Coronary artery (tissue), 2 donors: ENCODE results near the gene FOSL2.
A peak's percentile ranks its signal among the peaks of the same experiment; 100 is the strongest.

ENCODE experiments used
- DNase-seq: peaks from one replicate; pipeline ENCODE4 v3.0.0-alpha.2; 2017; ENCODE audit warnings: low spot score
- H3K27ac ChIP-seq, 2 donors: fragments of 200-600 bp; sonication (generic); one replicate each; pipeline ENCODE4 v1.5.1; 2016 to 2019
- H3K4me3 ChIP-seq: fragments of 200-600 bp; sonication (generic); 2 replicates; pipeline ENCODE4 v1.5.1; 2016; ENCODE audit warnings: mild to moderate bottlenecking, moderate library complexity
- CTCF ChIP-seq: fragments of 200-600 bp; sonication (generic); IDR thresholded peaks from one replicate; pipeline ENCODE4 v1.5.1; 2019; ENCODE audit warnings: antibody characterized with exemption

The FOSL2 gene

GRCh38 chr2:28433935-28434599, 41.4 kb downstream of the FOSL2 start:
- no peak for DNase-seq
- Histone ChIP-seq H3K4me3 (no peak overlapping the region), H3K27ac (no peak overlapping the region)
- no peak for TF ChIP-seq CTCF

- no peak for DNase-seq
- no peak for TF ChIP-seq CTCF
- Histone ChIP-seq H3K27ac (no peak overlapping the region), H3K4me3 (no peak overlapping the region)
Observed at GRCh38 chr2:28434600-28434989, 41.9 kb downstream of the FOSL2 start.

- no peak for DNase-seq
- Histone ChIP-seq H3K4me3 (no peak overlapping the region), H3K27ac (no peak overlapping the region)
- TF ChIP-seq CTCF = no peak
Observed at GRCh38 chr2:28435241-28435640, 42.6 kb downstream of the FOSL2 start.

- DNase-seq = no peak
- TF ChIP-seq CTCF = no peak
- H3K4me3 ChIP-seq = no peak overlapping the region
- no peak overlapping the region for H3K27ac ChIP-seq
Observed at GRCh38 chr2:28435814-28436351, 43.2 kb downstream of the FOSL2 start.

GRCh38 chr2:28436525-28437051, 43.9 kb downstream of the FOSL2 start:
- no peak for DNase-seq

GRCh38 chr2:28437149-28437835, 44.6 kb downstream of the FOSL2 start:
- H3K27ac ChIP-seq = no peak overlapping the region
- H3K4me3 ChIP-seq = no peak overlapping the region
- peak; percentile 52 for DNase-seq
- no peak for TF ChIP-seq CTCF

More at GRCh38 chr2:28436525-28437051, 43.9 kb downstream of the FOSL2 start:
- no peak overlapping the region for H3K27ac ChIP-seq
- H3K4me3 ChIP-seq = no peak overlapping the region
- no peak for TF ChIP-seq CTCF

GRCh38 chr2:28437918-28438317, 45.3 kb downstream of the FOSL2 start:
- Histone ChIP-seq H3K4me3 (no peak overlapping the region), H3K27ac (no peak overlapping the region)
- peak; percentile 56 for DNase-seq
- TF ChIP-seq CTCF = no peak
